ENCODE data around the gene BPTF.

The BPTF gene

DNA sequence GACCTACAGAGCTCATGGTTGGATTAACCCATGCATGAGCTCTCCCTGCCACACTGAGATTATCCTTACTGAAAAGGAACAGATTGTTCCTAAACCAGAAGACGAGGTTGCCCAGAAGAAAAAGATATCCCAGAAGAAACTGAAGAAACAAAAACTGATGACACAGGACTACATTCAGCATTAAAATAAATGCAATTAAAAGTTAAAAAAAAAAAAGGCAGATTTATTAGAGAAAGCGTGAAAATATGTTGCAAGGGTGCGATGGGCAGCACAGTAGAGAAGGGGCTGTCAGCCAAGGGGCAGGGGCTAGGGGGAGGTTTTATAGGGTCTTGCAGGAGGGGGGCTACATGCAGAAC, 40.2 kb upstream of the BPTF start:
- no peak for TF ChIP-seq FOXP2 (optimal IDR thresholded peaks at IDR 0.05; ENCODE audit: borderline replicate concordance, extremely low read depth, extremely low read length, insufficient read depth)
- TF ChIP-seq SIN3A (IDR thresholded peaks at IDR 0.05; ENCODE audit: borderline replicate concordance, insufficient read depth, low read length), result no peak
- no peak for TF ChIP-seq TAF1 (IDR thresholded peaks at IDR 0.05; ENCODE audit: borderline replicate concordance, insufficient read depth, low read length)
- no peak for TF ChIP-seq POLR2AphosphoS5 (IDR thresholded peaks at IDR 0.05; ENCODE audit: low read depth, low read length)
- TF ChIP-seq REST (IDR thresholded peaks at IDR 0.05; ENCODE audit: insufficient read depth in 1 of 2, low read depth in 2 of 2, low read length in 2 of 2), result no peak

GRCh38 chr17:67785504-67785903, 39.8 kb upstream of the BPTF start:
- TF ChIP-seq TAF1 (IDR thresholded peaks at IDR 0.05; ENCODE audit: borderline replicate concordance, insufficient read depth, low read length) (no peak), SIN3A (IDR thresholded peaks at IDR 0.05; ENCODE audit: borderline replicate concordance, insufficient read depth, low read length) (no peak), POLR2AphosphoS5 (IDR thresholded peaks at IDR 0.05; ENCODE audit: low read depth, low read length) (no peak), FOXP2 (optimal IDR thresholded peaks at IDR 0.05; ENCODE audit: borderline replicate concordance, extremely low read depth, extremely low read length, insufficient read depth) (no peak), REST (IDR thresholded peaks at IDR 0.05; ENCODE audit: insufficient read depth in 1 of 2, low read depth in 2 of 2, low read length in 2 of 2) (no peak)

- TF ChIP-seq SIN3A (IDR thresholded peaks at IDR 0.05; ENCODE audit: borderline replicate concordance, insufficient read depth, low read length), result no peak
- no peak for TF ChIP-seq TAF1 (IDR thresholded peaks at IDR 0.05; ENCODE audit: borderline replicate concordance, insufficient read depth, low read length)
- TF ChIP-seq FOXP2 (optimal IDR thresholded peaks at IDR 0.05; ENCODE audit: borderline replicate concordance, extremely low read depth, extremely low read length, insufficient read depth), result no peak
- no peak for TF ChIP-seq POLR2AphosphoS5 (IDR thresholded peaks at IDR 0.05; ENCODE audit: low read depth, low read length)
- TF ChIP-seq REST (IDR thresholded peaks at IDR 0.05; ENCODE audit: insufficient read depth in 1 of 2, low read depth in 2 of 2, low read length in 2 of 2), result no peak
These were observed 24.8 kb upstream of the BPTF start for GRCh38 chr17:67800495-67800928.

GRCh38 chr17:67801626-67802175, 23.6 kb upstream of the BPTF start:
- TF ChIP-seq SIN3A (IDR thresholded peaks at IDR 0.05; ENCODE audit: borderline replicate concordance, insufficient read depth, low read length) (no peak), TAF1 (IDR thresholded peaks at IDR 0.05; ENCODE audit: borderline replicate concordance, insufficient read depth, low read length) (no peak), FOXP2 (optimal IDR thresholded peaks at IDR 0.05; ENCODE audit: borderline replicate concordance, extremely low read depth, extremely low read length, insufficient read depth) (no peak), POLR2AphosphoS5 (IDR thresholded peaks at IDR 0.05; ENCODE audit: low read depth, low read length) (no peak)

GRCh38 chr17:67810464-67810863, 14.8 kb upstream of the BPTF start:
- TF ChIP-seq TAF1 (IDR thresholded peaks at IDR 0.05; ENCODE audit: borderline replicate concordance, insufficient read depth, low read length) (no peak), FOXP2 (optimal IDR thresholded peaks at IDR 0.05; ENCODE audit: borderline replicate concordance, extremely low read depth, extremely low read length, insufficient read depth) (no peak), POLR2AphosphoS5 (IDR thresholded peaks at IDR 0.05; ENCODE audit: low read depth, low read length) (no peak), REST (IDR thresholded peaks at IDR 0.05; ENCODE audit: insufficient read depth in 1 of 2, low read depth in 2 of 2, low read length in 2 of 2) (no peak), SIN3A (IDR thresholded peaks at IDR 0.05; ENCODE audit: borderline replicate concordance, insufficient read depth, low read length) (no peak)
